K562 treated with DMSO at 1 percent for 24 hours (cell line): ENCODE results near the gene SFXN2. TPM values are rescaled to one million over a fixed set of nuclear protein-coding genes. Genes with fewer than 3 reads are reported as not detected.

Source experiments
- total RNA-seq: library from RNA; unstranded; fragments of 300-600 nt; gene quantifications from 2 replicates; pipeline ENCODE4 v1.2.3, GENCODE V29; 2022; ENCODE audit warnings: low read depth; ENCODE audit not compliant: insufficient read depth

The SFXN2 gene
- total RNA-seq: 1.2 and 2.7 TPM in 2 replicates

GRCh38 chr10:102714621-102715455 is at the start of gene SFXN2:
TSS of gene SFXN2 (plus strand) at chr10:102714636. CDS start at chr10:102726637, 12,001 bp downstream.

GRCh38 chr10:102713814-102714620 is 419 bp upstream of the SFXN2 start, which contains the start of gene ARL3:
TSS of gene ARL3 (minus strand) at chr10:102714397. CDS start at chr10:102714275, 122 bp downstream.

GRCh38 chr10:102743588-102744373 is 29.3 kb downstream of the SFXN2 start, which contains the start of gene WBP1L:
TSS of gene WBP1L (plus strand) at chr10:102743948. CDS start at chr10:102744054, 106 bp downstream.

Other genes with a start within 250 kb of the SFXN2 start
- 58.8 and 61.2 TPM in 2 replicates for gene ACTR1A, start 211.9 kb upstream of the SFXN2 start, total RNA-seq
- 9.4 and 9.8 TPM in 2 replicates for gene SUFU, start 210.7 kb upstream of the SFXN2 start, total RNA-seq
- 29.8 and 35.9 TPM in 2 replicates for gene TRIM8, start 70.2 kb upstream of the SFXN2 start, total RNA-seq
- 5.6 and 5.7 TPM in 2 replicates for gene ARL3, start 239 bp upstream of the SFXN2 start, total RNA-seq
- gene WBP1L, start 29.3 kb downstream of the SFXN2 start, total RNA-seq: 26.2 and 31.8 TPM in 2 replicates
- not detected in 2 replicates for gene CYP17A1, start 122.8 kb downstream of the SFXN2 start, total RNA-seq
- gene BORCS7, start 139.6 kb downstream of the SFXN2 start, total RNA-seq: 5.0 and 6.0 TPM in 2 replicates
- 0.36 and 0.50 TPM in 2 replicates for gene AS3MT, start 154.8 kb downstream of the SFXN2 start, total RNA-seq
- 8.4 and 8.5 TPM in 2 replicates for gene CNNM2, start 203.7 kb downstream of the SFXN2 start, total RNA-seq